Inferior parietal cortex (tissue), 1 donor: ENCODE measurements around the gene CLCN7.
"Not testable (repeated sequence)": the region's sequence is repeated elsewhere in the genome, so short reads cannot be mapped to it uniquely, and the experiment has no call there.

Experiments
- DNase-seq: peaks from one replicate; pipeline ENCODE4 v3.0.0-alpha.2; 2016; ENCODE audit errors: extremely low spot score

CLCN7 gene

GRCh38 chr16:1445518-1446203 is 29.2 kb downstream of the CLCN7 start:
- no peak for DNase-seq

GRCh38 chr16:1444730-1445517 is 29.9 kb downstream of the CLCN7 start:
- DNase-seq: no peak

GRCh38 chr16:1443980-1444729 is 30.7 kb downstream of the CLCN7 start, which contains the start of gene CCDC154:
Gene CCDC154, minus strand, starts transcription at chr16:1444556. Its CDS starts 234 bp downstream, at chr16:1444322.
- no peak for DNase-seq

- no peak for DNase-seq
These were observed 31.3 kb downstream of the CLCN7 start for GRCh38 chr16:1443403-1443973.

GRCh38 chr16:1442697-1443096 is 32.1 kb downstream of the CLCN7 start:
- DNase-seq: no peak

- DNase-seq: no peak
These were observed 33.4 kb downstream of the CLCN7 start for GRCh38 chr16:1441391-1441829.

GRCh38 chr16:1439699-1440074 is 35.1 kb downstream of the CLCN7 start:
- DNase-seq: not testable (repeated sequence)

- DNase-seq: no peak
These were observed 35.6 kb downstream of the CLCN7 start for GRCh38 chr16:1439058-1439698.

GRCh38 chr16:1438229-1439057 is 36.4 kb downstream of the CLCN7 start:
- no peak for DNase-seq

GRCh38 chr16:1437606-1438005 is 37.2 kb downstream of the CLCN7 start:
- no peak for DNase-seq

- no peak for DNase-seq
These were observed 38.0 kb downstream of the CLCN7 start for GRCh38 chr16:1436731-1437355.

GRCh38 chr16:1435921-1436697 is 38.7 kb downstream of the CLCN7 start:
- no peak for DNase-seq

- DNase-seq: no peak
These were observed 39.9 kb downstream of the CLCN7 start for GRCh38 chr16:1434644-1435592.

GRCh38 chr16:1433756-1434155 is 41.1 kb downstream of the CLCN7 start:
- no peak for DNase-seq

- DNase-seq: no peak
These were observed 41.6 kb downstream of the CLCN7 start for GRCh38 chr16:1433263-1433560.

- DNase-seq: no peak
These were observed 42.2 kb downstream of the CLCN7 start for GRCh38 chr16:1432388-1433262.

- no peak for DNase-seq
These were observed 43.1 kb downstream of the CLCN7 start for GRCh38 chr16:1431497-1432270.
